GM23338 (cell line): ENCODE measurements around the gene PPP6R1. TPM values are rescaled to one million over a fixed set of nuclear protein-coding genes. Genes with fewer than 3 reads are reported as not detected.
"Not testable (repeated sequence)": the region's sequence is repeated elsewhere in the genome, so short reads cannot be mapped to it uniquely, and the experiment has no call there.

Experiments
- ATAC-seq: fragments of 200-7000 bp; cut with Tn5 transposase; 3 replicates; pipeline ENCODE4 v1.9.1; 2020
- DNase-seq: peaks from one replicate; pipeline ENCODE4 v3.0.0-alpha.2; 2015; ENCODE audit warnings: low spot score
- H2AFZ ChIP-seq: fragments of 200-600 bp; sonication (generic); 2 replicates; pipeline ENCODE4 v1.8.0; 2016; ENCODE audit warnings: antibody characterized with exemption, mild to moderate bottlenecking, moderate library complexity
- H3F3A ChIP-seq: fragments of 200-600 bp; sonication (generic); replicated peaks from 2 replicates; pipeline ENCODE4 v1.8.0; 2017; ENCODE audit warnings: antibody characterized with exemption, mixed run types, low read depth
- H3K27ac ChIP-seq: fragments of 200-600 bp; sonication (generic); 2 replicates; pipeline ENCODE4 v1.6.1; 2016; ENCODE audit warnings: low read depth
- H3K27me3 ChIP-seq: fragments of 200-600 bp; sonication (generic); 2 replicates; pipeline ENCODE4 v1.8.0; 2016; ENCODE audit warnings: mild to moderate bottlenecking, mixed run types, moderate library complexity; ENCODE audit not compliant: insufficient read depth
- H3K36me3 ChIP-seq: fragments of 200-600 bp; sonication (generic); 2 replicates; pipeline ENCODE4 v1.8.0; 2016; ENCODE audit warnings: mild to moderate bottlenecking; ENCODE audit not compliant: insufficient read depth
- H3K4me1 ChIP-seq: fragments of 200-600 bp; sonication (generic); 2 replicates; pipeline ENCODE4 v1.8.0; 2016; ENCODE audit warnings: mild to moderate bottlenecking, moderate library complexity; ENCODE audit not compliant: insufficient read depth
- H3K4me2 ChIP-seq: fragments of 200-600 bp; sonication (generic); 2 replicates; pipeline ENCODE4 v1.7.1; 2017; ENCODE audit warnings: mixed run types
- H3K4me3 ChIP-seq: fragments of 200-600 bp; sonication (generic); 2 replicates; pipeline ENCODE4 v1.6.1; 2016; ENCODE audit warnings: mixed run types
- H3K79me2 ChIP-seq: fragments of 200-600 bp; sonication (generic); replicated peaks from 2 replicates; pipeline ENCODE4 v1.8.0; 2017; ENCODE audit warnings: mild to moderate bottlenecking; ENCODE audit not compliant: insufficient read depth
- H3K9me2 ChIP-seq: fragments of 200-600 bp; sonication (generic); 2 replicates; pipeline ENCODE4 v1.8.0; 2017; ENCODE audit not compliant: insufficient read depth
- H4K20me1 ChIP-seq: fragments of 200-600 bp; sonication (generic); replicated peaks from 2 replicates; pipeline ENCODE4 v1.8.0; 2017; ENCODE audit warnings: mild to moderate bottlenecking; ENCODE audit not compliant: insufficient read depth
- H3K27ac Mint-ChIP-seq: 2 replicates; pipeline ENCODE4 v1.8.0; 2020; ENCODE audit warnings: inconsistent platforms, mild to moderate bottlenecking, moderate library complexity, mixed read lengths
- H3K27me3 Mint-ChIP-seq: 3 replicates; pipeline ENCODE4 v1.8.0; 2022; ENCODE audit warnings: low read depth, mild to moderate bottlenecking, moderate library complexity, mixed read lengths, inconsistent platforms; ENCODE audit not compliant: insufficient read depth, poor library complexity
- H3K36me3 Mint-ChIP-seq: 3 replicates; pipeline ENCODE4 v1.8.0; 2021; ENCODE audit warnings: low read depth, mild to moderate bottlenecking, inconsistent platforms, moderate library complexity, mixed read lengths
- H3K4me1 Mint-ChIP-seq: 3 replicates; pipeline ENCODE4 v1.8.0; 2020; ENCODE audit warnings: mild to moderate bottlenecking, inconsistent platforms, mixed read lengths
- H3K4me3 Mint-ChIP-seq: 3 replicates; pipeline ENCODE4 v1.8.0; 2021; ENCODE audit warnings: moderate library complexity, mild to moderate bottlenecking, inconsistent platforms, mixed read lengths
- H3K9me3 Mint-ChIP-seq: 3 replicates; pipeline ENCODE4 v1.8.0; 2020; ENCODE audit warnings: moderate library complexity, mild to moderate bottlenecking, inconsistent platforms, mixed read lengths
- JUNB ChIP-seq: IDR thresholded peaks from one replicate; pipeline ENCODE4 v1.6.1; 2016; ENCODE audit warnings: antibody characterized with exemption; ENCODE audit not compliant: unreplicated experiment
- POLR2AphosphoS5 ChIP-seq: IDR thresholded peaks from 2 replicates; pipeline ENCODE4 v1.6.1; 2016; ENCODE audit warnings: antibody characterized with exemption, low read depth
- polyA plus RNA-seq: library from polyadenylated mRNA; unstranded; fragments of >200 nt; fragmentation: Nextera tagmentation; extraction: Ambion mirVana; gene quantifications from 2 replicates; pipeline ENCODE4 v1.2.1, GENCODE V29; 2016
- total RNA-seq: library from RNA; depleted of rRNA; stranded (reverse); fragments of >200 nt; shearing (Covaris generic); gene quantifications from 2 replicates; pipeline ENCODE4 v1.2.3, GENCODE V29; 2014
- TF ChIP-seq, protein P1 (sequence below): IDR thresholded peaks from one replicate; pipeline ENCODE4 v1.6.1; 2018; ENCODE audit warnings: antibody characterized with exemption; ENCODE audit not compliant: unreplicated experiment
- TF ChIP-seq, protein P2 (sequence below), 2 experiments: fragments of 200-600 bp in 1 of 2; sonication (generic) in 1 of 2; conservative IDR thresholded peaks; 2 replicates each; pipeline versions ENCODE4 v1.5.1 to v1.6.1; 2016 to 2017; ENCODE audit warnings: antibody characterized with exemption in 2 of 2, low read depth in 2 of 2, mild to moderate bottlenecking in 2 of 2, moderate library complexity in 1 of 2
- TF ChIP-seq, protein P3 (sequence below): IDR thresholded peaks from 2 replicates; pipeline ENCODE4 v1.6.1; 2016; ENCODE audit warnings: antibody characterized with exemption

PPP6R1 gene
- total and polyA plus RNA-seq, 2 experiments from 2014 or later, result 22.2 to 70.8 TPM

DNA sequence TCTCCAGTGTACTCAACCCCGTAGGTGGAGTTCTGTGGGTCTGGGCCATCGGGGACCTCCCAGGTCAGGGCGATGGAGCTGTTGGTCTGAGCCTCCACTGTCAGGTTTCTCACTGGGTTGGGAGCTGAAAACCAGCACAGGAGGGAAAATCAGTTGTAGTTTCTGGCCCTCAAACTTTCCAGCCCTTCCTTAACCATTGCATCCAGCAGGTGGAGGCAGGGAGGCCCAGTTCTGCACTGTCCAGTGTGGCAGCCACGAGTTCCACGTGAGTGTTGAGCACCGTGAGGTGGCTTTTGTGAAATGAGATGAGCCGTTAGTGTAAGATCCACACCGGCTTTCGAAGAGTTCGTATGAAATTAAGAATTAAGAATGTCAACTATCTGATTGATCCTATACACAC lies 56.6 kb downstream of the PPP6R1 start:
- not testable (repeated sequence) for H3K4me1 Mint-ChIP-seq, ATAC-seq

DNA sequence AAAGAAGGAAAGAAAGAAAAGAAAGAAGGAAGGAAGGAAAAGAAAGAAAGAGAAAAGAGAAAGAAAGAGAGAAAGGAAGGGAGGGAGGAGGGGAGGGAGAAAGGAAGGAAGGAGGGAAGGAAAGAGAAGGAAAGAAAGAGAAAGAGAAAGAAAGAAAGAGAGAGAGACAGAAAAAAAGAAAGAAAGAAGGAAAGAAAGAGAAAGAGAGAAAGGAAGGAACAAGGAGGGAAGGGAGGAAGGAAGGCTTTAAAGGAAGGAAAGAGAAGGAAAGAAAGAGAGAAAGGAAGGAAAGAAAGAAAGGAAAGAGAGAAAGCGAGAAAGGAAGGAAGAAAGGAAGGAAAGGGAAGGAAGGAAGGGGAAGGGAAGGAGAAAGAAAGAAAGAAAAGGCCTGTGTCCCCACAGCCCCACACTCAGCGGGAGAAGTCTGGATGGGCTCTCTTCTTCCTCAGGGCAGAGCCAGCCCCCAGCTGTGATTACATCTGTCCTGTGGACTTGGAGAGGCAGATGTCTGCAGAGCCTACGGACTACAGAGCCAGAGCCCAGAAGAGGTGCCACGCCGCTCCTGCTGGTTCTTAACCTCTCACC lies 59.1 kb downstream of the PPP6R1 start:
- H3K4me1 Mint-ChIP-seq, result no peaks in the 10 kb centered on the region
- Histone ChIP-seq H3K4me2 (no peak overlapping the region), H4K20me1 (no peaks in the 10 kb centered on the region), H3F3A (no peaks in the 10 kb centered on the region), H3K27ac (no peak overlapping the region), H3K36me3 (no peaks in the 10 kb centered on the region), H3K79me2 (no peaks in the 10 kb centered on the region), H3K4me1 (no peaks in the 10 kb centered on the region), H3K4me3 (no peak overlapping the region), H3K27me3 (no peaks in the 10 kb centered on the region), H3K9me2 (peaks cover 7% of the 10 kb centered on the region; the same call in 1 of the 2 replicates), H2AFZ (no peak overlapping the region)
- ATAC-seq (no peak), DNase-seq (no peak)
- H3K4me3 Mint-ChIP-seq, result no peak overlapping the region
- H3K27me3 Mint-ChIP-seq, result peaks cover 9% of the 10 kb centered on the region
- H3K27ac Mint-ChIP-seq, result no peak overlapping the region
- H3K36me3 Mint-ChIP-seq, result no peaks in the 10 kb centered on the region; the same call in 2 of the 3 replicates
- H3K9me3 Mint-ChIP-seq, result no peaks in the 10 kb centered on the region
- TF ChIP-seq JUNB (no peak), POLR2AphosphoS5 (no peak)
- TF ChIP-seq, protein P1, sequence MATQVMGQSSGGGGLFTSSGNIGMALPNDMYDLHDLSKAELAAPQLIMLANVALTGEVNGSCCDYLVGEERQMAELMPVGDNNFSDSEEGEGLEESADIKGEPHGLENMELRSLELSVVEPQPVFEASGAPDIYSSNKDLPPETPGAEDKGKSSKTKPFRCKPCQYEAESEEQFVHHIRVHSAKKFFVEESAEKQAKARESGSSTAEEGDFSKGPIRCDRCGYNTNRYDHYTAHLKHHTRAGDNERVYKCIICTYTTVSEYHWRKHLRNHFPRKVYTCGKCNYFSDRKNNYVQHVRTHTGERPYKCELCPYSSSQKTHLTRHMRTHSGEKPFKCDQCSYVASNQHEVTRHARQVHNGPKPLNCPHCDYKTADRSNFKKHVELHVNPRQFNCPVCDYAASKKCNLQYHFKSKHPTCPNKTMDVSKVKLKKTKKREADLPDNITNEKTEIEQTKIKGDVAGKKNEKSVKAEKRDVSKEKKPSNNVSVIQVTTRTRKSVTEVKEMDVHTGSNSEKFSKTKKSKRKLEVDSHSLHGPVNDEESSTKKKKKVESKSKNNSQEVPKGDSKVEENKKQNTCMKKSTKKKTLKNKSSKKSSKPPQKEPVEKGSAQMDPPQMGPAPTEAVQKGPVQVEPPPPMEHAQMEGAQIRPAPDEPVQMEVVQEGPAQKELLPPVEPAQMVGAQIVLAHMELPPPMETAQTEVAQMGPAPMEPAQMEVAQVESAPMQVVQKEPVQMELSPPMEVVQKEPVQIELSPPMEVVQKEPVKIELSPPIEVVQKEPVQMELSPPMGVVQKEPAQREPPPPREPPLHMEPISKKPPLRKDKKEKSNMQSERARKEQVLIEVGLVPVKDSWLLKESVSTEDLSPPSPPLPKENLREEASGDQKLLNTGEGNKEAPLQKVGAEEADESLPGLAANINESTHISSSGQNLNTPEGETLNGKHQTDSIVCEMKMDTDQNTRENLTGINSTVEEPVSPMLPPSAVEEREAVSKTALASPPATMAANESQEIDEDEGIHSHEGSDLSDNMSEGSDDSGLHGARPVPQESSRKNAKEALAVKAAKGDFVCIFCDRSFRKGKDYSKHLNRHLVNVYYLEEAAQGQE, result no peak
- TF ChIP-seq, protein P2, sequence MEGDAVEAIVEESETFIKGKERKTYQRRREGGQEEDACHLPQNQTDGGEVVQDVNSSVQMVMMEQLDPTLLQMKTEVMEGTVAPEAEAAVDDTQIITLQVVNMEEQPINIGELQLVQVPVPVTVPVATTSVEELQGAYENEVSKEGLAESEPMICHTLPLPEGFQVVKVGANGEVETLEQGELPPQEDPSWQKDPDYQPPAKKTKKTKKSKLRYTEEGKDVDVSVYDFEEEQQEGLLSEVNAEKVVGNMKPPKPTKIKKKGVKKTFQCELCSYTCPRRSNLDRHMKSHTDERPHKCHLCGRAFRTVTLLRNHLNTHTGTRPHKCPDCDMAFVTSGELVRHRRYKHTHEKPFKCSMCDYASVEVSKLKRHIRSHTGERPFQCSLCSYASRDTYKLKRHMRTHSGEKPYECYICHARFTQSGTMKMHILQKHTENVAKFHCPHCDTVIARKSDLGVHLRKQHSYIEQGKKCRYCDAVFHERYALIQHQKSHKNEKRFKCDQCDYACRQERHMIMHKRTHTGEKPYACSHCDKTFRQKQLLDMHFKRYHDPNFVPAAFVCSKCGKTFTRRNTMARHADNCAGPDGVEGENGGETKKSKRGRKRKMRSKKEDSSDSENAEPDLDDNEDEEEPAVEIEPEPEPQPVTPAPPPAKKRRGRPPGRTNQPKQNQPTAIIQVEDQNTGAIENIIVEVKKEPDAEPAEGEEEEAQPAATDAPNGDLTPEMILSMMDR (conservative IDR thresholded peaks at IDR 0.05; ENCODE audit: low read depth in 2 of 2), result no peak
- TF ChIP-seq, protein P3, sequence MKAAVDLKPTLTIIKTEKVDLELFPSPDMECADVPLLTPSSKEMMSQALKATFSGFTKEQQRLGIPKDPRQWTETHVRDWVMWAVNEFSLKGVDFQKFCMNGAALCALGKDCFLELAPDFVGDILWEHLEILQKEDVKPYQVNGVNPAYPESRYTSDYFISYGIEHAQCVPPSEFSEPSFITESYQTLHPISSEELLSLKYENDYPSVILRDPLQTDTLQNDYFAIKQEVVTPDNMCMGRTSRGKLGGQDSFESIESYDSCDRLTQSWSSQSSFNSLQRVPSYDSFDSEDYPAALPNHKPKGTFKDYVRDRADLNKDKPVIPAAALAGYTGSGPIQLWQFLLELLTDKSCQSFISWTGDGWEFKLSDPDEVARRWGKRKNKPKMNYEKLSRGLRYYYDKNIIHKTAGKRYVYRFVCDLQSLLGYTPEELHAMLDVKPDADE, result no peak

More for the DNA sequence above, 56.6 kb downstream of the PPP6R1 start:
- H3K36me3 ChIP-seq, H3K9me3 Mint-ChIP-seq, H3K79me2 ChIP-seq, H3K4me2 ChIP-seq, H3K4me3 ChIP-seq, H2AFZ ChIP-seq, H3F3A ChIP-seq, H3K27me3 ChIP-seq, H3K27ac Mint-ChIP-seq, H4K20me1 ChIP-seq, DNase-seq, H3K27ac ChIP-seq, H3K36me3 Mint-ChIP-seq, H3K4me3 Mint-ChIP-seq, H3K4me1 ChIP-seq, H3K9me2 ChIP-seq: not testable (repeated sequence)
- TF ChIP-seq, protein P2 (conservative IDR thresholded peaks at IDR 0.05; ENCODE audit: low read depth in 2 of 2), result peak in 1 of 2 experiments; percentile 26; a peak in 2 of 4 replicates
- peaks cover 13% of the 10 kb centered on the region for H3K27me3 Mint-ChIP-seq
